ENCODE data around the gene ATXN1L.
"Not testable (repeated sequence)": the region's sequence is repeated elsewhere in the genome, so short reads cannot be mapped to it uniquely, and the experiment has no call there.

ATXN1L gene

DNA sequence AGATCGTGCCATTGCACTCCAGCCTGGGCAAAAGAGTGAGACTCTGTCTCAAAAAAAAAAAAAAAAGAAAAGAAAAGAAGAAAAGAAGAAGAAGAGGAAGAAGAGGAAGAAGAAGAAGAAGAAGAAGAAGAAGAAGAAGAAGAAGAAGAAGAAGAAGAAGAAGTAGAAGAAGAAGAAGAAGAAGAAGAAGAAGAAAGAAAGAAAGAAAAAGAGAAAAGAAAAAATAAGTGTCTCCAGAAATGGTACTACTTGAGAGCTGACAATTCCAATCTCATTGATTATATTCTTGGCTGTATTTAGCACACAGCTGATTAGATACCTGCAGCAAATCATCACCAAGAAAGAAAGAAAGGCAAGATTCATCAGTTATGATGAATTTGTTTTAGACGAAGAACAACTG, 13.7 kb upstream of the ATXN1L start:
- not testable (repeated sequence) for H3K4me1 ChIP-seq (ENCODE audit: control insufficient read depth, insufficient read depth, low read length); H3K36me3 ChIP-seq (ENCODE audit: control insufficient read depth, insufficient read depth, low read length); H3K4me3 ChIP-seq (ENCODE audit: low read length); H3K9ac ChIP-seq (ENCODE audit: low read length); H3K27me3 ChIP-seq (ENCODE audit: control insufficient read depth, insufficient read depth, low read length); H3K27ac ChIP-seq (ENCODE audit: low read depth, low read length)

GRCh38 chr16:71834291-71834690, 11.5 kb upstream of the ATXN1L start:
- Histone ChIP-seq H3K4me1 (ENCODE audit: control insufficient read depth, insufficient read depth, low read length) (no peaks in the 10 kb centered on the region), H3K36me3 (ENCODE audit: control insufficient read depth, insufficient read depth, low read length) (no peaks in the 10 kb centered on the region), H3K27me3 (ENCODE audit: control insufficient read depth, insufficient read depth, low read length) (no peaks in the 10 kb centered on the region), H3K9ac (ENCODE audit: low read length) (no peak overlapping the region), H3K4me3 (ENCODE audit: low read length) (no peak overlapping the region), H3K27ac (ENCODE audit: low read depth, low read length) (no peak overlapping the region)

DNA sequence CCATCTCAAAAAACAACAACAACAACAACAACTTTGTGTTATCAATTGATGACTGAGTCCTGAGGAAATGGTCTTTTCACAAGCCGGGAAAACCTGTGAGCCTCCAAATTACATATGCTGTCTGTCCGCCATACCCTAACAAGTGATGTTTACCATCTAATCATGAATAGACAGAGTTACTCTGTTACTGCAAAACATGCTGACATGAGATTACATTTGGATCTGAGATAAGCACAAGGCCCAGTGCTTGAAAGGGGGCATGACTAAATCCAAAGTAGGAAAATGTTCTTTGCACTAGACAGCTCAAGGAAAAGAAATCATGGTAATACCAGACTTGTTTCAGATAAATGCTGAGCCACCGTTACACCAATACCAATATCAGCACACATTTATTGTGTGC, 8.6 kb upstream of the ATXN1L start:
- no peaks in the 10 kb centered on the region for H3K27me3 ChIP-seq (ENCODE audit: control insufficient read depth, insufficient read depth, low read length)
- no peak overlapping the region for H3K4me3 ChIP-seq (ENCODE audit: low read length)
- H3K9ac ChIP-seq (ENCODE audit: low read length) = no peak overlapping the region
- H3K4me1 ChIP-seq (ENCODE audit: control insufficient read depth, insufficient read depth, low read length) = no peaks in the 10 kb centered on the region
- H3K27ac ChIP-seq (ENCODE audit: low read depth, low read length) = no peak overlapping the region
- no peaks in the 10 kb centered on the region for H3K36me3 ChIP-seq (ENCODE audit: control insufficient read depth, insufficient read depth, low read length)

DNA sequence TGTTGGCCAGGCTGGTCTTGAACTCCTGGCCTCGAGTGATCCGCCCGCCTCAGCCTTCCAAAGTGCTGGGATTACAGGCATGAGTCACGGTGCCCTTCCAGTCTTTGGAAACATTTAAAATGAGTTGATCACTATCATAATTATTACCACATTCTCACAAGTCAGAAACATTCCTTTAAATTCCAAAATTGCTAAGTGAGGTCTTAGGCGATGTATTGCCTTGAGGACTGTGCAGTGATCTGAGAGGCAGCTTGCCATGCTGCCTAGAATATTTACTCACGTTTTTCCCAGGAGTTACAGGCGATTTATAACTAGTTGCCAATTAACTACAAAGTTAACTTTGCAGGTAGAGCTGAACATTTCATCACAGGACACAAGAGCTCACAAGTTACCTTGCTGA, 5.7 kb upstream of the ATXN1L start:
- no peaks in the 10 kb centered on the region for H3K27me3 ChIP-seq (ENCODE audit: control insufficient read depth, insufficient read depth, low read length)
- no peak overlapping the region for H3K4me3 ChIP-seq (ENCODE audit: low read length)
- no peak overlapping the region for H3K27ac ChIP-seq (ENCODE audit: low read depth, low read length)
- no peak overlapping the region for H3K9ac ChIP-seq (ENCODE audit: low read length)
- H3K4me1 ChIP-seq (ENCODE audit: control insufficient read depth, insufficient read depth, low read length) = no peaks in the 10 kb centered on the region
- H3K36me3 ChIP-seq (ENCODE audit: control insufficient read depth, insufficient read depth, low read length) = no peaks in the 10 kb centered on the region

DNA sequence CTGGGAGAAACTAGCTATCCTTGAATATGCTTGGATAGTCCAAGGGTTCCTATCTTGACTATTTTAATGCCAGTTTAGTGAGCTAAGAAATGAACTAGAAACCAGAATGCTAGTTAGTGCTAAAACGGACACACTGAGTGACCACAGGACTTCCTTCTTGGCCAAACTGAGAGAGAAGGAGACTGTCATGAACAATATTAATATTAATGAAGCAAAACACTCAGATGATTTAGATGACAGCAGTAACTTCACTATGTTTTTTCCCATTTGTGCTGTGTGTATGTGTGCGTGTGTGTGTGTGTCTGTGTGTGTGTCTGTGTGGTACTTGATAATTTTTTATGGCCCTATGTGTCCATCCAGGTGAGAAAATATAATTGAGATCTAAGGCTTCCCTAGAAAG, 2.2 kb upstream of the ATXN1L start:
- Histone ChIP-seq H3K27ac (ENCODE audit: low read depth, low read length) (no peak overlapping the region), H3K36me3 (ENCODE audit: control insufficient read depth, insufficient read depth, low read length) (no peaks in the 10 kb centered on the region), H3K9ac (ENCODE audit: low read length) (no peak overlapping the region), H3K4me1 (ENCODE audit: control insufficient read depth, insufficient read depth, low read length) (peaks cover 9% of the 10 kb centered on the region), H3K27me3 (ENCODE audit: control insufficient read depth, insufficient read depth, low read length) (no peaks in the 10 kb centered on the region), H3K4me3 (ENCODE audit: low read length) (no peak overlapping the region)

- Histone ChIP-seq H3K4me1 (ENCODE audit: control insufficient read depth, insufficient read depth, low read length) (peaks cover 9% of the 10 kb centered on the region), H3K36me3 (ENCODE audit: control insufficient read depth, insufficient read depth, low read length) (peaks cover 23% of the 10 kb centered on the region), H3K27ac (ENCODE audit: low read depth, low read length) (peak overlapping the region; percentile 83), H3K9ac (ENCODE audit: low read length) (peak overlapping the region; percentile 88), H3K4me3 (ENCODE audit: low read length) (peak overlapping the region; percentile 84), H3K27me3 (ENCODE audit: control insufficient read depth, insufficient read depth, low read length) (no peaks in the 10 kb centered on the region)
Measured at GRCh38 chr16:71846431-71846830, 655 bp downstream of the ATXN1L start.

GRCh38 chr16:71847096-71847495, 1.3 kb downstream of the ATXN1L start:
- Histone ChIP-seq H3K36me3 (ENCODE audit: control insufficient read depth, insufficient read depth, low read length) (peaks cover 23% of the 10 kb centered on the region), H3K9ac (ENCODE audit: low read length) (no peak overlapping the region), H3K27me3 (ENCODE audit: control insufficient read depth, insufficient read depth, low read length) (no peaks in the 10 kb centered on the region), H3K4me1 (ENCODE audit: control insufficient read depth, insufficient read depth, low read length) (peaks cover 9% of the 10 kb centered on the region), H3K4me3 (ENCODE audit: low read length) (peak overlapping the region; percentile 84), H3K27ac (ENCODE audit: low read depth, low read length) (no peak overlapping the region)

DNA sequence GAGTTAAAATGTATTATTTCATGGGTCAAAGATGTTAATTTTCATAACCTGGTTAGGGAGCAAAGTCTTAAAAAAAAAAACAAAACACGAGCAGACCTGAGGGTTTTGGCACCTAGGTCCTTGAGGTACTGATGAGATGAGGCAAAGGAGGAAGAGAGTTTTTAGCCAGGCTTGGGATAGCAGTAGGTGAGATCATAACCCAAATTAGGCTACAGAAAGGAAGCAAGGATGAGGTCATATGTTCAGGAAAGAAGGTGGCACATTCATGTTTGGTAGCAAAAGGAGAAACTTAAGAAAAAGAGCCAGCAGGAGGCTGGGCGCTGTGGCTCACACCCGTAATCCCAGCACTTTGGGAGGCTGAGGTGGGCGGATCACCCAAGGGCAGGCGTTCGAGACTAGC, 2.8 kb downstream of the ATXN1L start:
- Histone ChIP-seq H3K4me1 (ENCODE audit: control insufficient read depth, insufficient read depth, low read length) (peaks cover 9% of the 10 kb centered on the region), H3K27me3 (ENCODE audit: control insufficient read depth, insufficient read depth, low read length) (no peaks in the 10 kb centered on the region), H3K9ac (ENCODE audit: low read length) (no peak overlapping the region), H3K36me3 (ENCODE audit: control insufficient read depth, insufficient read depth, low read length) (peaks cover 23% of the 10 kb centered on the region), H3K27ac (ENCODE audit: low read depth, low read length) (no peak overlapping the region), H3K4me3 (ENCODE audit: low read length) (no peak overlapping the region)

DNA sequence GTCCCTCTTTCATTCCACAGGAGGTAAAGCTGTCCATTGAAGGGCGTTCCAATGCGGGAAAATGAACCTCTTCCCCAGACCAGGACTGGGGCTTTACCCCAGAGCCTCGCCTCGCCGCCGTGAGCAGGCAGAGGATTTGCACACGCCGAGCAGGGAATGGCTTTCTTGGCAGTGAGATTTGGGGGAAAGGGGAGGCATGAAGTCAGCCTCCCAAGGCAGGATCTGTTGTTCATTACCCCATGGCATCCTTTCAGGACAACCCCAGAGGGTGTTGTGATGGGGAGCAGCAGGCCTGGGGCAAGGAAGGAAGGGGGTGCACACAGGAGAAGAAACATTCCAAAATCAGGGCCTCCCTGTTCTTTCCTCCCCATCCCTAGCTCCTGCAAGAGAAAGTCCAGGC, 6.0 kb downstream of the ATXN1L start:
- Histone ChIP-seq H3K27ac (ENCODE audit: low read depth, low read length) (no peak overlapping the region), H3K4me3 (ENCODE audit: low read length) (no peak overlapping the region), H3K4me1 (ENCODE audit: control insufficient read depth, insufficient read depth, low read length) (peaks cover 5% of the 10 kb centered on the region), H3K27me3 (ENCODE audit: control insufficient read depth, insufficient read depth, low read length) (no peaks in the 10 kb centered on the region), H3K36me3 (ENCODE audit: control insufficient read depth, insufficient read depth, low read length) (peaks cover 23% of the 10 kb centered on the region), H3K9ac (ENCODE audit: low read length) (no peak overlapping the region)

- Histone ChIP-seq H3K4me1 (ENCODE audit: control insufficient read depth, insufficient read depth, low read length) (peaks cover under 1% of the 10 kb centered on the region), H3K36me3 (ENCODE audit: control insufficient read depth, insufficient read depth, low read length) (peaks cover 23% of the 10 kb centered on the region), H3K4me3 (ENCODE audit: low read length) (no peak overlapping the region), H3K9ac (ENCODE audit: low read length) (no peak overlapping the region), H3K27me3 (ENCODE audit: control insufficient read depth, insufficient read depth, low read length) (no peaks in the 10 kb centered on the region), H3K27ac (ENCODE audit: low read depth, low read length) (no peak overlapping the region)
Measured at GRCh38 chr16:71852158-71852557, 6.4 kb downstream of the ATXN1L start.

DNA sequence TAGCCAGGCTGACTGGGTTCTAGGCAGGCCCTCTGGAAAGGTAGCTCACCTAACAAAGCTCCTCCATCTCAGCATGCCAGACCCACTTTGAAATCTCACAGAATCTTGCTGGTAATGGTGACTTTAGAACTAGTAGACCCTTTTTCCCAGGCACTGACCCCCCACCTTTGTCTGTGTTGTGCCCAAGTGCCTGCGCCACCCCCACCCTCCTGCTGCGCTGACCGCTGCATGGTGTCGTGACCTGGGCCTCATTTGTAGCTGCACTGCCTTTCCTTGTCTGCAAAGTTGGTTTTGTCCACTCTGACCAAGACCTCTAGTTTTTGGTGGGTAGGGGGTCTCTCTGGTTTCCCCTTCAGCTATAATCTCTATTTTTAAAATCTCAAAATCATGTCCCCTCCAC, 6.8 kb downstream of the ATXN1L start:
- no peak overlapping the region for H3K4me3 ChIP-seq (ENCODE audit: low read length)
- H3K27ac ChIP-seq (ENCODE audit: low read depth, low read length) = no peak overlapping the region
- H3K36me3 ChIP-seq (ENCODE audit: control insufficient read depth, insufficient read depth, low read length) = peaks cover 23% of the 10 kb centered on the region
- H3K4me1 ChIP-seq (ENCODE audit: control insufficient read depth, insufficient read depth, low read length) = no peaks in the 10 kb centered on the region
- no peak overlapping the region for H3K9ac ChIP-seq (ENCODE audit: low read length)
- H3K27me3 ChIP-seq (ENCODE audit: control insufficient read depth, insufficient read depth, low read length) = no peaks in the 10 kb centered on the region

DNA sequence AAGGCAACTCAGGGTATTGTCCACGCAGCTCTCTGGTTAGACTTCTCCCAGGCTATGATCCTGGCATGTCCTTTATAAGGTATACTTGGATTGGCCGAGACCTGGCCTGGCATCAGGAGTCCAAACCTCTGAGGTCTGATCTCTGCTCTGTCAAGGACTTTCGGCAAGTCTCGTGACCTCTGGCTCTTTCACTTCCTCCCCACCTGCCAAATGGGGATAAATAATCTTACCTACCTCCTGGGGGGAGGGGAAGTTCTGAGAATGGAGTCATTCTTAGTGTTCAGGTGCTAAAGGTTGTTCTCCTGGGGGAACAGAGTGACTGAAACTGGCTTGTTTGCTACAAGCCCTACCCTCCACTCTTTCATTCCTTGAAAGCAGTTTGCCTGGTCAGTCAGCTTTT, 7.6 kb downstream of the ATXN1L start:
- Histone ChIP-seq H3K27ac (ENCODE audit: low read depth, low read length) (no peak overlapping the region), H3K27me3 (ENCODE audit: control insufficient read depth, insufficient read depth, low read length) (no peaks in the 10 kb centered on the region), H3K4me1 (ENCODE audit: control insufficient read depth, insufficient read depth, low read length) (no peaks in the 10 kb centered on the region), H3K36me3 (ENCODE audit: control insufficient read depth, insufficient read depth, low read length) (peaks cover 23% of the 10 kb centered on the region), H3K4me3 (ENCODE audit: low read length) (no peak overlapping the region), H3K9ac (ENCODE audit: low read length) (no peak overlapping the region)

- H3K36me3 ChIP-seq (ENCODE audit: control insufficient read depth, insufficient read depth, low read length) = peaks cover 19% of the 10 kb centered on the region
Measured at GRCh38 chr16:71854369-71854948, 8.7 kb downstream of the ATXN1L start.

More at GRCh38 chr16:71854369-71854948, 8.7 kb downstream of the ATXN1L start:
- no peak overlapping the region for H3K27ac ChIP-seq (ENCODE audit: low read depth, low read length)
- no peak overlapping the region for H3K9ac ChIP-seq (ENCODE audit: low read length)
- no peaks in the 10 kb centered on the region for H3K4me1 ChIP-seq (ENCODE audit: control insufficient read depth, insufficient read depth, low read length)
- no peaks in the 10 kb centered on the region for H3K27me3 ChIP-seq (ENCODE audit: control insufficient read depth, insufficient read depth, low read length)
- no peak overlapping the region for H3K4me3 ChIP-seq (ENCODE audit: low read length)

All from rectal smooth muscle tissue (tissue), 1 donor.